ENCODE data around the gene CAMTA1.

CAMTA1 gene

DNA sequence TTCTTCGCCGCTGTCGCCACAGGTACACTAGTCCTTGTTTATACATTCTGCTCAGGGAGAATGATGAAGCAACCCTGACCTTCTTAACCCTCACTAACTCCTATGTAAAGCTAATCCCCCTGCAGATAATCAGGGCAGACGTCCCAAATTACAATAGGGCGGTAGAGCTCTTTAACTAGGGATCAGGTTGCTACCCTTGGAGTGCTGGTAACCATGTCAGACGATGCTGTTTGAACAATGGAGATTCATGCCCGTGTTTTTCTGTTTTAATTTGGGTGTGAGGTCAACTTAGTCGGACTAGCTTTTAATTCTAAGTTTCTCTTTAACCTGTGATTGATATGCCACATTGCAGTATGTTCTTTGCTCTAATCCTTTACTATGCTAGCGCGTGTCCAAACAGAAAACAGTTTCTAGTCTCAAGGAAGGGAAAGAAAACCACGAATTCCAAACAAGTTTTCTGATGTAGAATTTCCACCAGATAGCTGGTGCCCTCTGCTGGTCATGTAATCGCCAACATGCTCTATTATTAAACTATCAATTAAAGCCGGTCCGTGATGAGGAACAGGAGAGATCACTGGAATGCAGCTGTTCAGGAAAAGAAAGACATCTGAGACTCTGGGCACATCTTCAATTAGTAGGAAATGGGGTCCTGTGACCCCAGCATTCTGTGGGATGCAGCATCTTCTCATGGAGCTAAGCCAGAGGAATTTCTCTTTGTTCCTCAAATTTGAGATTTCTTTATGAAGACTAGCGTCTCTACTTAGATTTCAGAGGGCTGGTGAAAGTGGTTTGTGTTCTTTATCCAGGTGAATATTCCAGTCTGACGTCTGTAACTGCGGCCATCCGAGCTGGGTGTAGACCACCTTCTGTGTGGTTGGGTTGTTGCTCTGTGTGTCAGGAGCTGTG is 967.5 kb downstream of the CAMTA1 start:
- no peak overlapping the region for H3K4me3 ChIP-seq (ENCODE audit: low read depth, low read length)
- TF ChIP-seq CTCF (IDR thresholded peaks at IDR 0.05; ENCODE audit: low read depth, low read length, missing control alignments) = peak; percentile 66
- DNase-seq (ENCODE audit: low read depth) = no peak

- DNase-seq (ENCODE audit: low read depth) = no peak
These were observed 968.4 kb downstream of the CAMTA1 start for GRCh38 chr1:7753641-7754040.

GRCh38 chr1:7754234-7754633 is 969.0 kb downstream of the CAMTA1 start:
- DNase-seq (ENCODE audit: low read depth) = no peak
- TF ChIP-seq CTCF (IDR thresholded peaks at IDR 0.05; ENCODE audit: low read depth, low read length, missing control alignments) = no peak
- H3K4me3 ChIP-seq (ENCODE audit: low read depth, low read length) = no peak overlapping the region

More at GRCh38 chr1:7753641-7754040, 968.4 kb downstream of the CAMTA1 start:
- no peak for TF ChIP-seq CTCF (IDR thresholded peaks at IDR 0.05; ENCODE audit: low read depth, low read length, missing control alignments)
- no peak overlapping the region for H3K4me3 ChIP-seq (ENCODE audit: low read depth, low read length)

DNA sequence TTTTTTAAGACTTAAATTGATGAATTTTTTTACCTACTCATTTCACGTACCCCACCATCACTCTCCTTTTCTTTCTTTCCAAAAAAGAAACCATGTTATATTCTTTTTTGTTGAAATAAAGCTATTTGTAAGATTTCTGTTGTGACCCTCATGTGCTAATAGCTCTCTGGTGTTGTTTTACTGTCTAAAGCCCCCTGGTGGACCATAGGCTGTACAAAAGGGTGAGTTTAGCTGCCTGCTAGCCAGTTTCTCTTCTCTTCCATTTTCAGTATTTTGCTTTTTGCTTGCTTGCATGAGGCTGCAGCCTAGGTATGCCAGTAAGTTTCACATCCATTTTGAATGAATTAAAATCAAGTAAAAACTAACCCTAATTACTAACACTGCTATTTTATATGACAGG is 970.2 kb downstream of the CAMTA1 start:
- peak; percentile 36 for TF ChIP-seq CTCF (IDR thresholded peaks at IDR 0.05; ENCODE audit: low read depth, low read length, missing control alignments)
- DNase-seq (ENCODE audit: low read depth) = no peak
- H3K4me3 ChIP-seq (ENCODE audit: low read depth, low read length) = no peak overlapping the region

DNA sequence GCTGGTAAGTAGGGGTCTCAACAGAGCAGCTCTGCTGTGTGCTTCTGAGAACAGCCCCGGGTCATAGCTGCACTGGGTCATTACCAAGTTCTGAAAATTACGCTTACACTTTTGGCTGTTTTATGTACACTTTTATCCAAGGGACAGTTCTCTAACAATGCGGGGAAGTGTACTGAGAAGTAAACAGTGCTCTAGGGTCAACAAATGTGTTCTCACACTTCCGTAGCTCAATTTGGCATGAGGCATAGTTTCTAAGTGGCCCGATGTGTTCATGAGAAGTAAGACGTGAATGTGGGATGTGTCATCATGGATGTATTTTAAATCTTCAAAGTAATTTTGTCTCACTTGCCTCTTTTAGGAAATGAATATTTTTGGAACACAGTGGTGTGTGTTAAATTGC is 975.0 kb downstream of the CAMTA1 start:
- TF ChIP-seq CTCF (IDR thresholded peaks at IDR 0.05; ENCODE audit: low read depth, low read length, missing control alignments) = no peak
- no peak overlapping the region for H3K4me3 ChIP-seq (ENCODE audit: low read depth, low read length)
- no peak for DNase-seq (ENCODE audit: low read depth)

DNA sequence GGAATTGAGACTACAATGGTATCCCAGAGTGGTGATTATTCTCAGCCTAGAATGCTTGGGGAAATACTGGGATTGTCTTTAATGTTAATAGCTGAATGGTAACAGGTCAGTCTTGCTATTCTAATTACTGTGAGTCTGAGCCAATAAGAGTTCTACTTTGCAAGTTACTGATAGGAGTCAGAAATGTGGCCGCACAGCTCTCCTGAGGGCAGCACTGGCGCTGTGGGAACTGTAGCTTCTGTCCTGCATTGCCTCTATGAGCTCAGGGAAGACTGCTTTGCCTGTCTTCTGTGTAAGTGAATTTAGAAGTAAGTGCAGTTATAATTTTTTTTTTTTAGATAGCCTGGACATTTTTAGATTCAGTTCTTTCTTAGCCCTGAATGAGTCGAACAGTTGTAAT is 975.8 kb downstream of the CAMTA1 start:
- no peak for DNase-seq (ENCODE audit: low read depth)
- H3K4me3 ChIP-seq (ENCODE audit: low read depth, low read length) = no peak overlapping the region
- no peak for TF ChIP-seq CTCF (IDR thresholded peaks at IDR 0.05; ENCODE audit: low read depth, low read length, missing control alignments)

DNA sequence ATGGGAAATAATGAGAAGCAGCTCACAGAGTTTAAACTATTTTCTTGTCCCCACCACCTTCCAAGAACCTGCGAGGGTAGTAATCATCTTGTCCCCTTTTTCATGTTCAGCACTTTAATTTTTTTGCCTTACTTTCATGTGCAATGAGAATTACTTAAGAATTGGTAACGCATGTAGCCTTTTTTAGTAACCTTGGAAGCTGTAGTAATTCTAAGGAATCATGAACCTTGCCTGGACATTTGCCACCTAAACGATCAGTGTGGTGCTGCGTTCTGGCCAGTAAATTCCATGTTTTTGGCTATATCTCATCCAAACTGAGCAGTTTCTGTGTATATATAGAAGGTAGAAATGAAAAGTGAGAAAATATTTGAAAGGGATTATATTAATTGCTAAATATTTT is 981.9 kb downstream of the CAMTA1 start:
- DNase-seq (ENCODE audit: low read depth) = no peak
- TF ChIP-seq CTCF (IDR thresholded peaks at IDR 0.05; ENCODE audit: low read depth, low read length, missing control alignments) = no peak
- H3K4me3 ChIP-seq (ENCODE audit: low read depth, low read length) = no peak overlapping the region

Measured in GM12864 (cell line).